ENCODE data around the gene PPP2R2D.

Gene PPP2R2D

GRCh38 chr10:131925716-131926115 is 24.9 kb downstream of the PPP2R2D start:
- in situ Hi-C loops (cut with HindIII; ENCODE audit: low sequenced_read_pairs): no loop called here

GRCh38 chr10:131926253-131926652 is 25.4 kb downstream of the PPP2R2D start:
- in situ Hi-C loops (cut with HindIII; ENCODE audit: low sequenced_read_pairs): no loop called here

GRCh38 chr10:131926743-131927595 is 26.2 kb downstream of the PPP2R2D start:
- in situ Hi-C loops (cut with HindIII; ENCODE audit: low sequenced_read_pairs): no loop called here

GRCh38 chr10:131928248-131929095 is 27.7 kb downstream of the PPP2R2D start:
- in situ Hi-C loops (cut with HindIII; ENCODE audit: low sequenced_read_pairs): no loop called here

GRCh38 chr10:131929122-131929845 is 28.5 kb downstream of the PPP2R2D start:
- in situ Hi-C loops (cut with HindIII; ENCODE audit: low sequenced_read_pairs): no loop called here

- in situ Hi-C loops (cut with HindIII; ENCODE audit: low sequenced_read_pairs): no loop called here
These were observed 29.3 kb downstream of the PPP2R2D start for GRCh38 chr10:131930150-131930549.

GRCh38 chr10:131930586-131931330 is 29.9 kb downstream of the PPP2R2D start:
- in situ Hi-C loops (cut with HindIII; ENCODE audit: low sequenced_read_pairs): no loop called here

GRCh38 chr10:131931981-131932380 is 31.2 kb downstream of the PPP2R2D start:
- in situ Hi-C loops (cut with HindIII; ENCODE audit: low sequenced_read_pairs): no loop called here

- in situ Hi-C loops (cut with HindIII; ENCODE audit: low sequenced_read_pairs): no loop called here
These were observed 32.3 kb downstream of the PPP2R2D start for GRCh38 chr10:131933016-131933695.

- in situ Hi-C loops (cut with HindIII; ENCODE audit: low sequenced_read_pairs): no loop called here
These were observed 32.9 kb downstream of the PPP2R2D start for GRCh38 chr10:131933696-131934086.

- in situ Hi-C loops (cut with HindIII; ENCODE audit: low sequenced_read_pairs): no loop called here
These were observed 34.0 kb downstream of the PPP2R2D start for GRCh38 chr10:131934769-131935168.

- in situ Hi-C loops (cut with HindIII; ENCODE audit: low sequenced_read_pairs): no loop called here
These were observed 34.5 kb downstream of the PPP2R2D start for GRCh38 chr10:131935260-131935659.

- in situ Hi-C loops (cut with HindIII; ENCODE audit: low sequenced_read_pairs): no loop called here
These were observed 35.5 kb downstream of the PPP2R2D start for GRCh38 chr10:131936294-131936693.

GRCh38 chr10:131936736-131937135 is 35.9 kb downstream of the PPP2R2D start:
- in situ Hi-C loops (cut with HindIII; ENCODE audit: low sequenced_read_pairs): no loop called here

GRCh38 chr10:131937836-131938235 is 37.0 kb downstream of the PPP2R2D start:
- in situ Hi-C loops (cut with HindIII; ENCODE audit: low sequenced_read_pairs): no loop called here

GRCh38 chr10:131938681-131939080 is 37.9 kb downstream of the PPP2R2D start:
- in situ Hi-C loops (cut with HindIII; ENCODE audit: low sequenced_read_pairs): no loop called here

GRCh38 chr10:131942455-131942854 is 41.6 kb downstream of the PPP2R2D start:
- in situ Hi-C loops (cut with HindIII; ENCODE audit: low sequenced_read_pairs): loop anchor here (5.0 kb wide), 1 partner anchor 45 kb away; no protein-coding TSS in a partner anchor

GRCh38 chr10:131943021-131943814 is 42.4 kb downstream of the PPP2R2D start:
- in situ Hi-C loops (cut with HindIII; ENCODE audit: low sequenced_read_pairs): loop anchor here (5.0 kb wide), 1 partner anchor 46 kb away; no protein-coding TSS in a partner anchor

- in situ Hi-C loops (cut with HindIII; ENCODE audit: low sequenced_read_pairs): loop anchor here (5.0 kb wide), 1 partner anchor 47 kb away; no protein-coding TSS in a partner anchor
These were observed 43.6 kb downstream of the PPP2R2D start for GRCh38 chr10:131944412-131944811.

Data from endothelial cell of hepatic sinusoid (primary cell).